GM11168 (cell line): ENCODE results near the gene LHPP.

Experiments
- in situ Hi-C: fragments of 300-500 bp; cut with MboI; formaldehyde crosslinking; loops from one replicate; pipeline ENCODE4 v1.12.0; 2022; ENCODE audit warnings: low sequenced_read_pairs; ENCODE audit not compliant: unreplicated experiment

LHPP gene

GRCh38 chr10:124467165-124467564, 5.5 kb downstream of the LHPP start:
- in situ Hi-C loops, result no loop called here

- in situ Hi-C loops, result no loop called here
These were observed 7.0 kb downstream of the LHPP start for GRCh38 chr10:124468624-124469023.

DNA sequence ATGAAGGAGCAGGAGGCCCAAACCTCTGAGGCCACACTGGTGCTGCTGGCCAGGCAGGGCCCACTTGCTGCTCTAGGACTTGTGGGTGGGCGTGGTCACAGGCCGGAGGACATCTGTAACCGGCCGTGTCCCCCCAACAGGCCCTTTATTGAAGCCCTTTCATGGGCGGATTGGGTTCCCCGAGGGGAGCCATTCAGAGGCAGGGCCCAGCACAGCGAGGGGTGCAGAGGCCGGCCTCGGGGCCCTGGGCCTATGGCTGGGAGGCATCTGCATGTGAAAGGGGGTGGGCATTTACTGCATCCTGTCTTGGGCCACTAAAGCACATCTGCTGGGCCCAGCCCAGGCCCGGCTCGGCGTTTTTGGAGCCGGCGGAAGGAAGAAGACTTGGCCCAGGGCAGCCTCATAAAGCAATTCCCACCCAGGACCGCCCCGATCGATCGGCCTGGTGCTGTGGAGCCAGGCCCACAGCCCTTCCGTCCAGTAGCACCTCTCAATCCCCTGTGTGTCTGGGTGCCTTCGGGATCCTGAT, 8.4 kb downstream of the LHPP start:
- in situ Hi-C loops, result no loop called here

DNA sequence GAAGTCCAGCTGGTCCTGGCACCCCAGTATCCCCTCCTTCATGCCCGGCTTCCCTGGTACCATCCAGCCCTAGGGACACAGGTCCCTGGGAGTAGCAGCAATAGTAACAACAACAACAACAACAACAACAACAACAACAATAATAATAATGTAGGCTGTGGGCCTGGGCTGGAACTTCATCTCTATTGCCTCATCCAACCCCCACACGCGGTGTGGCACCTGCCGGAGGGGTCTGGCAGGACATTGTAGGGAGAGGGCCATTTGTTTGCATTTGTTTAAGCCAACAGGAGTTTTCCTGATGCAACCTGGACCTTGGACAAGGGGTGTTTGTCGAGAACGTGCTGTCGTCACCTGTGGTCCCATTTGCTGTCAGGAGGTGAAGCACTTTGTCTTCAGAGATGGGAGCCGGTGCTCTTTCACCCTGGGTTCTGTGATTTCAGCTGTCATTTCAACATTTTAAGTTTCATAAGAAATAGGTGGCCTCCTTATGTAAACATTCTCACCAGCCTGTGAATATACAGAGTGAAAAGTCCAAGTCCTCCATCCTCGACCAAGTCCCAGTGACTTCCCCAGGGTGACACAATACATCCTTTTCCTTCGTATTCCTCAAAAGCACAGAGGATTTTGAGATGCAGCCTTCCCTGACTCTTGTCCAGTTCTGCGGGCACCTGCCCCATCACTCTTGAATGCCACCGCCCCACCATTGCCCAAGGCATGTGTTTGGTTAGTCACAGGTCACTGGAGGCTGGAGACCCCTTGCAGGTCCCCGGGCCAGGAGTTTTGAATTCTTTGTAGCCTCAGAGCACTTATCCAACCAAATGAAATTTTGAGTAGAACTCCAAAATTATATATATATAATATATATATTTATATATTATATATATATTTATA, 9.2 kb downstream of the LHPP start:
- in situ Hi-C loops, result no loop called here

DNA sequence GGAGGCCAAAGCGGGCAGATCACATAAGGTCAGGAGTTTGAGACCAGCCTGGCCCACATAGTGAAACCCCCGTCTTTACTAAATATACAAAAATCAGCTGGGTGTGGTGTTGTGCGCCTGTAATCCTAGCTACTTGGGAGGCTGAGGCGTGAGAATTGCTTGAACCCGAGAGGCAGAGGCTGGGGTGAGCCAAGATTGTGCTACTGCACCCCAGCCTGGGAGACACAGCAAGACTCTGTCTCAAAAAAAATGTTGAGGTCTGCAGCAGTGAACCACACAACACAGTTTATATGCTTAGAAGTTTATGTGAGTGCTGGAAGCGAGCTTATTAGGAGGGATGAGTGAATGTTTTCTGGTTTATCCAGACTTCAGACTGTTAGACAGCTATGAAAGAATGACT, 10.4 kb downstream of the LHPP start:
- in situ Hi-C loops, result no loop called here

- in situ Hi-C loops, result no loop called here
These were observed 11.4 kb downstream of the LHPP start for GRCh38 chr10:124473070-124473469.

DNA sequence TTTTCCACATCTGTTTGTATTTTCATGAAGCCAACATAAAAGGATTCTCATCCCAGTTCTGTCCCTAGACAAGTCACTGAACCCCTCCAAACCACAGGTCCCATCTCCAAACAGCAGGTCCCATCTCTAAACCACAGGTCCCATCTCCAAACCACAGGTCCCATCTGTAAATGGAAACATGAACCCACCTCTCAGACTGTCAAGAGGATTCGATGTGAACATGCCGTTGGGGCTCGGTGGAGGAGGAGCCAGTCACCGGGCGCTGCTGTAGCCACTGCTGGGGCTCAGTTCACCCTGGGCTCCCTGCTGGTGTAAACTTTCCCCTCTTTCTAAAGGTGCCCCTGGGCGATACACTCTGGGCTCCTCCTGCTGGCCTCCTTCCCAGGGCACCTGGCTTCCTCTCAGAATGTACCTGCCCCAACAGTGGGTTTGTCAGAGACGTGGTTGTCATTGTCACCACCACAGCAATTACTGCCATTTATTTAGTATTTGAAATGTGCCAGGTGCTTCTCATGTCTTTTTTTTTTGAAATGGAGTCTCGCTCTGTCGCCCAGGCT, 13.0 kb downstream of the LHPP start:
- in situ Hi-C loops, result no loop called here

DNA sequence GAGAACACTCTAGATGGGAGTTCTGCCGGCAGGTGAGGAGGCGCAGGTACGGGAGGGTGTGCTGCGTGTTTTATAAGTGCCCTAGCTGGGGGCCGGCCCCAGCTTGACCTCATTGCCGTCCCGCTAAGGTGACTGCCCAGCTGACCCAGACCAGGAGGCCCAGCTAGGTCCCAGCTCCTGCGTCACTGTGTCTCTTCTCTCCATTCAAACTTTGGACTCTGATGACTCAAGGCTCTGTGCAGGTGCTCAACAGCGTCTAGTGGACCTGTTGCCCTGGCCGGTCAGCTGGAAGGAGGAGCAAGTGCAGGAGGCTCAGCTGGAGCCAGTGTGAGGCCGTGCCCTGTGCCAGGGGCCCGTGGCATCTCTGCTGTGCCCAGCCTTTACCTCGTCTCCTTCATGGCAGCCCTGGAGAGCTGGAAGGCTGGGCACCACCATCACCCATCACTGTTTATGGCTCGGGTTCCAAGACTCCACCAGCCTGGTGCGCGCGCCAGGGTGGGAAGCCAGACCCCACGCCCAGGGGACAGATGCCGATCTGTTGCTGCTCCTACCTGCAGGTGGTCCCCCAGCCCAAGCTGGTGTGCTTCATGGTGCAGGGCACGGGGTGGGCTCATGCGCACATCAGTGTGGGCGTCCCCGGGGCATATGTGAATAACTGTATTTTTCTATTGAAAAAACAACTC, 14.6 kb downstream of the LHPP start:
- in situ Hi-C loops, result no loop called here

GRCh38 chr10:124477614-124478363, 16.2 kb downstream of the LHPP start:
- in situ Hi-C loops, result no loop called here

- in situ Hi-C loops, result no loop called here
These were observed 16.9 kb downstream of the LHPP start for GRCh38 chr10:124478515-124478914.

- in situ Hi-C loops, result no loop called here
These were observed 19.2 kb downstream of the LHPP start for GRCh38 chr10:124480860-124481259.

GRCh38 chr10:124481717-124482116, 20.1 kb downstream of the LHPP start:
- in situ Hi-C loops, result no loop called here

DNA sequence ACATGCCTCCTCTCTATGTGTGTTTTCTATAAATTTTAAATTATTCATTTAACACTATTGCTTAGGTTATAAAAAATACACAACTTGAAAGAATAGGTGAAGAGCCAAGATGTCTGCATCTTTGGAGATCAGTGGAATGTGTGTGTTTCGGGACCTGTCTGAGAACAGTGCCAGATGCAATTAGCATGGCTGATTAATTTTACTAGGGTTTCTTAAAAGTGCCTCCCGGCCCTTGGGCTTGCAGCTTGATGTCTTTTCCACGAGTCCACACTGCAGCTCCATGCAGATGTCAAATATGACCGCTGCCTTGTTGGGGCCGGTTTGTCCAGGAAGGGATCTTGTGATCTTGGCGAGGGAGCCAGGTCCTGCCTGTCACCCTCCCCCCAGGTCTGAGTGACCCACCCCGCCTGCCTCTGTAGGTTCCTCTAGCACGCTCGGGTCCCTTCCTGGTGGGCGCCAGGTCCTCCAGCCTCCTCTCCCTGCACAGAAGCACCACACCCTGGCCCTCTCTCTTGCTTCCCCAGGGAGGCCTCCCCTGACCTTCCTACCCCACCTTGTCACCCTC, 20.7 kb downstream of the LHPP start:
- in situ Hi-C loops, result no loop called here

GRCh38 chr10:124482876-124483275, 21.3 kb downstream of the LHPP start:
- in situ Hi-C loops, result no loop called here

DNA sequence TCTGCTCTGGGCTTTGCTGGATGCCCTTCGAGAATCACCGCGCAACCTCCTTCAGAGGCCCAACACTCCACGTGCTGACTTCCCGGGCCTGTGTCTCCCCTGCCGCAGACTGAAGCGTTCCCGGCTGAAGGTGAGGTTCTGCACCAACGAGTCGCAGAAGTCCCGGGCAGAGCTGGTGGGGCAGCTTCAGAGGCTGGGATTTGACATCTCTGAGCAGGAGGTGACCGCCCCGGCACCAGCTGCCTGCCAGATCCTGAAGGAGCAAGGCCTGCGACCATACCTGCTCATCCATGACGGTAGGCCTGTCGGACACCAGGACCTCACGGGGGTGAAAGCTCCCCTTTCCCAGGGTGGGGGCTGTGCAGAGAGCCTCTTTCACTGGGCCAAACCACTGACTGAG, 22.4 kb downstream of the LHPP start:
- in situ Hi-C loops, result no loop called here

- in situ Hi-C loops, result no loop called here
These were observed 23.0 kb downstream of the LHPP start for GRCh38 chr10:124484661-124485060.

- in situ Hi-C loops, result no loop called here
These were observed 25.0 kb downstream of the LHPP start for GRCh38 chr10:124486635-124487034.

DNA sequence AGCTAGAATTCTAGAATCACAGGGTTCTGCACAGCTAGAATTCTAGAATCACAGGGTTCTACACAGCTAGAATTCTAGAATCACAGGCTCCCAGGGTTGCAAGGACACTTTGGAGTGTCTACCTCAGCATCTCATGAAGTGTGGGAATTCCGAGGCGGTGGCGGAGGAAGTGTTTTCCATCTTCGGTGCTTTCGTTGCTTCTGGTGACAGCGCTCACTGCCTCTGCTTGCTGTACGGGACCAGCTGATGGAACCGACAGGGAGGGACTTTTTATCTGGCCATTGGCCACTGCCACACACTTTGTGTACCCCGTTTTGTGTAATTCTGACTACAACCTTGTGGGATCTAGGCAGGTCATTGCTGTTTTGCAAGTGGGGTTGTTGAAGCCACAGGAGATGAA, 29.5 kb downstream of the LHPP start:
- in situ Hi-C loops, result no loop called here

DNA sequence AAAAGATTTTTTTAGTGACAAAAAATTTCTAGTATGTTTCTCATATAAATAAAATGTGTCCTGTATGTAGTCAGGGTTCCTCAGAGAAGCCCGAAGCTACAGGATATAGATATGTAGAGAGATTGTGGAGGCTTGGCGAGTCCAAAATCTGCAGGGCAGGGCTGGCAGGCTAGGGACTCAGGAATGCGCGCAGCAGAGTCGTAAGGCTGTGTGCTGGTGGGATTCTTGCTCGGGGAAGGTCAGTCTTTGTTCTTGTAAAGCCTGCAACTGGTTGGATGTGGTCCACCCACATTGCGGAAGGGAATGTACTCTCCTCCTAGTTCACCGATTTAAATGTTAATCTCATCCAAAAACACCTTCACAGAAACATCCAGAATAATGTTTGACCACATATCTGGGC, 30.6 kb downstream of the LHPP start:
- in situ Hi-C loops, result no loop called here

- in situ Hi-C loops, result no loop called here
These were observed 31.7 kb downstream of the LHPP start for GRCh38 chr10:124493214-124493882.
